Hepatic stellate cell (primary cell): ENCODE measurements around the gene SMKR1.
"Not testable (repeated sequence)": the region's sequence is repeated elsewhere in the genome, so short reads cannot be mapped to it uniquely, and the experiment has no call there.

Experiments used
- DNase-seq: peaks from one replicate; pipeline ENCODE4 v3.0.0; 2011; ENCODE audit warnings: low spot score

Gene SMKR1

DNA sequence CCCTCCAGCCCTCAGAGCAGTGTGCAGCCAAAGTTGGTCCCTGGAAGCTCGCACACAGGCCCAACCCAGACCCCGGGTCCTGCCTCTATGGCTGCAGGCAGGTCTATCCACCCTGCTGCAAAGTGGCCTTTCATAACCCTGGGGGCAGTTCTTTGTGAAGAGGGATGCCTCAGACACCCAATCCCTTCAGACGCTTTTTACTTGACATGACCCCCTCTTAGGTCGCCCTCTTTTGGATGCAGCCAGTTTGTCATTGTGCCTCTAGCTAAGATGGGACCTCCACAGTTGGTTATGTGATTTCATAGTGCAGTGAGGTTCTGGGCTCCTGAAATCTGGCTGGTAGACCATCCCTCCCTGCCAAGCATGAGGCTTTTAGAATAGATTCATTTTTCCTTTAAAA is 27.3 kb downstream of the SMKR1 start:
- DNase-seq, result no peak

DNA sequence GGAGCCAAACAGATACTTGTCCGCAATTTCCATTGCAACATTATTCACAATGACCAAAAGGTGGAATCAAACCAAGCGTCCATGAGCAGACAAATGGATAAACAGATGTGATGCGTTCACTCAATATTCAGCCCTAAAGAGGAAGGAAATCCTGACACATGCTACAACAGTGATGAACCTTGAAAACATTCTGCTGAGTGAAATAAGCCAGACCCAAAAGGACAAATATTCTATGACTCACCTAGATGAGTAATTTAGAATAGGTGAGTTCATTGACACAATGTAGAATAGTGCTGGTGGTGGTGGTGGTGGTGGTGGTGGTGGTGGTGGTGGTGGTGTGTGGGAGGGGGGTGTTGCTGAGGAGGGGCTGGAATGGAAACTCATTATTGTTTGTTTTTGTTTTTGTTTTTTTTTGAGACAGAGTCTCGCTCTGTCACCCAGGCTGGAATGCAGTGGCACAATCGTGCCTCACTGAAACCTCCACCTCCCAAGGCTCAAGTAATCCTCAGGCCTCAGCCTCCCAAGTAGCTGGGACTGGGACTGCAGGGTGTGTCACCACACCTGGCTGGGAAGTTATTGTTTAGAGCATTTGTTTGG is 28.6 kb downstream of the SMKR1 start:
- DNase-seq, result peak; percentile 30

- DNase-seq, result no peak
Observed at GRCh38 chr7:129531721-129532120, 29.4 kb downstream of the SMKR1 start.

DNA sequence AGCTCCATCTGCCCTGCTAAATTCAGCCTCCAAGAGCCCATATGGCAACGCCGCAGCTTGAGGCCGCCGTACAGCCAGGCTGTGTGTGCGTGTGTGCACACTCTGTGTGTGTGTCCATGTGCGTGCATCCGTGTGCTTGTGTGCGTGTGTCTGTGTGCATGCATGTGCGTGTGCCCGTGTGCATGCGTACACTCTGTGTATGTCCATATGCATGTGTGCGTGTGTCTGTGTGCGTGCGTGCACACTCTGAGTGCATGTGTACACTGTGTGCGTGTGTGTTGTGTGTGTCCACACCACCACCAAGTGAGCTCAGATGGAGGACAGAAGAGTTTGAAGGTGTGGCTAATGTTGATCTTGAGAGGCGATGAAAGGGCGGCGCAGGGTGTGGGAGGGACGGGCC is 30.0 kb downstream of the SMKR1 start:
- DNase-seq, result no peak

GRCh38 chr7:129534558-129535274 is 32.4 kb downstream of the SMKR1 start:
- not testable (repeated sequence) for DNase-seq

DNA sequence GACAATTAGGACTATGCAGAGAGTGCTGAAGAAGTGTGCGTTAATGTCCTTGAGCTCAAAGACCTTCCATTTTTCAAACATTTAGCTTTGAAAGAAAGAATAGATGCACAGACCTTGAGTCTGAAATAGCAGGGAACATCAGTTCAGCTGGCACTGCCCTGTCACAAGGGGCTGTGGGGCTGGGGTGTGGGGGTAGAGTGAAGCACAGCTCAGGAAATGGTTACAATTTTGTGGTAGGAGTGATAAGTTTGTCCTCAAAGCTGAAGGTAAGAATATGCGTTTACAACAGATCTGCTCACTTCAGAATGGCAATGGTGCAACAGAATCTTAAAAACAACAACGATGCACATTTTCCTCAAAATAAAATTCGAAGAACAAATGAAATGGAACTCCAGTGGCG is 33.6 kb downstream of the SMKR1 start:
- no peak for DNase-seq

- DNase-seq, result no peak
Observed at GRCh38 chr7:129536323-129536722, 34.0 kb downstream of the SMKR1 start.

DNA sequence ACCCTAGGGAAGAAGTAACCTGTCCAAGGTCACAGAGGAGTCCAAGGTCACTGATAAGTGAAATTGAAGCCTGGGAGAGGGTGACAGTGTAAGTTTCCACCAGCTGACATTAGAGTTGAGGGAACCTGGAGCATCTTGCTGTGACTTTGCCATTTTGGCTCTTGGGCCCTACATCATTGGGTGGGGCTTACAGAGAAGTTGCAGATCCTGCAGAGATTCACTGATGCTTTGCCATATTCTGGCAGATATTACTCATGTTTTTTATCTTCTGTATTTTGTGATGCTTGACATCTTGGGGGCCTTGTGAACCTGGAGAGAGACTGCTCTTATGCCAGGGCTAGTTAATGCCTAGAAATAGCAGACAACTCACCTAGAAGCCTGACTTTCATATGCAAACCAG is 36.5 kb downstream of the SMKR1 start:
- no peak for DNase-seq

DNA sequence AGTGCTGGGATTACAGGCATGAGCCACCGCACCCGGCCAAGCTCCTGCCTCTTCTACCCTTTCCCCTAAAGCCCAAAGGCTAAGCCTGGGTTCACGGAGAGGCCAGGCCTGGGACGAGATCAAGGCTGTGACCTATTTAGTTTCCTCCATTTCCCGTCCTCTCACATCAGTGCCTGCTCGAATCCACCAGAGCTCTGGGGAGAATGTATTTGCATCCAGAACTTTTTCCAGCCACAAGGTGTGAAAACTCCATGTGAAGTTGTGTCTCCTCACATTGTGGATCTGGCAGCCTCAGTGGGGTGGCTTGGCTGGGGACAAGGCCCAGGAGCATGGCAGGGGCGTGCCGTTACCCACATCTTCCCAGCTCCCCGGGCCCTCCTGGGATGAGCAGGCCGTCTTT is 38.0 kb downstream of the SMKR1 start:
- DNase-seq, result no peak

DNA sequence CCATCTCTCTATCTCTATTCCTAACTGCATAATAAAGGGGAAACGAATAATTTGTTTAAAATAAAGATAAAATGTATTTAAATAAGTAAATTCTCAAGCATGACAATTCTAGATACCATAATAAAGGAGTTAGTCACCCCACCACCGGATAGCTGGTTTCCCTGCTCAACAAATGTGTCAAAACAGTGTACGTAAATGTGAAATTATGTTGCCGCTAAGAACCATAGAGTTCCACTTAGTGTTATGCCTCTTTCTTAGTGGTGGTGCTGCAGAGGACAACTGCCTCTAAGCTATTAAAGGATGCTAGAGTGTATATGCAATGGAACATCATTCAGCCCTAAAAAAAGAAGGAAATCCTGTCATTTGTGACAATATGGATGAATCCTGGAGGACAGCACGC is 42.4 kb downstream of the SMKR1 start:
- DNase-seq, result no peak

- DNase-seq, result no peak
Observed at GRCh38 chr7:129550693-129551360, 48.5 kb downstream of the SMKR1 start.

DNA sequence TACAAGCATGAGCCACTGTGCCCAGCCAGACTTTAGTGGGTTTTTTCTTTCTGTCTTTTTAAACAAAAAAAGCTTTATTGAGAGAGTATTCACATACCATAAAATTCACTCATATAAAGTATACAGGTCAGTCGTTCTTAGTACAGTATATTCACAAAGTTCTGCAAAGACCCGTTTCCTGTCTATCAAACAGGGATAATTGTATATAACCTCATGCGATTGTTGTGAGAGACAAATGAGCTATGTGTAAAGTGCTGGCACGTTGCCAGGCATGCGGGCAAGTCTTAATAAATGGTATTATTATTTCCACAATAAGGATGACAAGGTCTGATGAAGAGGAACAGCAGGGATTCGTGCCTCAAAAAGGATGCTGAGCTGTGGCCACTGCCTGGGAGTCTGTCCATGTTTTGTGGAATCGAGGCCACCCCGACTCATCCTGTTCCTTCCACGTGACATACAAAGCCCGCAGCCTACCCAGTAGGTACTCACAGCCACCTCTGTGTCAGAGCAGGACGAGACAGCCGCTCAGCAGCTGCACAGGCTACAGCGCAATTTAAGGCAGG is 51.6 kb downstream of the SMKR1 start:
- DNase-seq, result peak; percentile 18

DNA sequence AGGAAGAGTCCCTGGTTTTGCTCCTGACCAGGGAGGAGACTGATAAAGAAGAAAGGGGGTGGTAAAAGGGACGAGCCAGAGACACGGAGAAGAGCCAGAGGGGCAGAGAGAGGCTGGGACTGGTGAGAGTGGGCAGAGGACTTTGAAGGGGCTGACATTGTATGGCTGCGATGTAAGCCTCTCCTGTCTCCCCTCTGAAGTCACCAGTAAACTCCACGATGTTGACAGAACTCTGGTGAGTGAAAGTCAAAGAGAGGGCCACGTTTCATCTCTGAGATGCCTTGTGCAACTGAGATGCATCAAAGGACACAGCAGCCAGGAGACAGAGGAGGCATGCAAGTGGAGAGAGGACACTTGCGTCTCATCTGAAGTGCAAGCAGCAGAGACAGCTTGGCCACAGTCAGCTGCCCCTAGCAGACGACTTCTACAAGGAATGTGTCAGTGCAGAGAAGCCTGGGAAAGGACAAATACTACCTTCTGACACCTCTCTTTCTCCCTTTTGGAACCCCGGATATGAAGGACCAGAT is 54.3 kb downstream of the SMKR1 start:
- DNase-seq, result no peak

DNA sequence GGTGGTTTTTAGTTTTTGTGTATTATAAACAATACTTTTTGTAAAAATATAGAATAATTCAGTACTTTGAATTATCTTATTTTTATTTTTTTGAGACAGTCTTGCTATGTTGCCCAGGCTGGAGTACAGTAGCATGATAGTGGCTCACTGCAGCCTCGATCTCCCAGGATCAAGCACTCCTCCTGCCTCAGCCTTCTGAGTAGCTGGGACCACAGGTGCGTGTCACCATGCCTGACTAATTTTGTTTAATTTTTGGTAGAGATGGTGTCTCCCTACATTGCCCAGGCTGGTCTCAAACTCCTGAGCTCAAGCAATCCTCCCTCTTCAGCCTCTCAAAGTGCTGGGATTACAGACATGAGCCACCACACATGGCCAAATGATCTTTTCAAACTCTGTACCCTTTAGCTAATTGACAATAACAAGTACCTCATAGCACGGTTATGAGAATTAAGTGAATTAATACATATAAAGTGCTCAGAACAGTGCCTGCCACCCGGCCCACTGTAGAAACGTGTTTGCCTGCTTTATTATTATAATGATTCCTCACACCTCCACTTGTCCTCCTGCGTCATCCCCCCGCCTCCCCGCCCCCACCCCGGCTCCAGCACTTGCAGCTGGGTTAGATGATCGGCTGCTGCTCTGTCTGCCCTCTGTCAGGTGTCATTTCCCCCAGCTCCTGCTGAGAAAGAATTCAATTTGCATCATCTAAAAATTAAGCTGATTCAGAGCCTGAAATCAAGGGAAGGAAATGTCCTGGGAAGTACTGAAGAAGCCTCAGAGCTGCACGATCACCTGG is 55.6 kb downstream of the SMKR1 start:
- no peak for DNase-seq

DNA sequence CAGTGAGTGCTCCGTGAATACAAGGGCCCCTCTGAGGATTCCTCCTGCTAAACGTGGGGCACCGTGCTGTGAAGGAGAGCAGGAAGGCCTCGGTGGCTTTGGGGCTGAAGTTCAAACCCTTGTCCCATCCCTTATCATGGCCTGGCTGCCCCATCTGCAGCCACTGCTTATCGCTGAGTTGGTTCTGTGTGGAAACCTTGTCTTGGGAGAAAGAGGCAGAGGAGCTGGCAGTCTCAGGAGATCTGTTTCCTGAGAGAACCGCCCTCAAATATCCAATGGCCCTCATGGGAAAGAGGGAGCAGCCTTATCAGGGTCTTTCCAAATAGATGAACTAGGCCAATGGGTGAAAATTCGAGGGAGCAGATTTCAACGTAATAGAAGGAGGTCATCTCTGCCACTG is 57.2 kb downstream of the SMKR1 start:
- DNase-seq, result no peak

- peak; percentile 20 for DNase-seq
Observed at GRCh38 chr7:129560831-129561230, 58.5 kb downstream of the SMKR1 start.

DNA sequence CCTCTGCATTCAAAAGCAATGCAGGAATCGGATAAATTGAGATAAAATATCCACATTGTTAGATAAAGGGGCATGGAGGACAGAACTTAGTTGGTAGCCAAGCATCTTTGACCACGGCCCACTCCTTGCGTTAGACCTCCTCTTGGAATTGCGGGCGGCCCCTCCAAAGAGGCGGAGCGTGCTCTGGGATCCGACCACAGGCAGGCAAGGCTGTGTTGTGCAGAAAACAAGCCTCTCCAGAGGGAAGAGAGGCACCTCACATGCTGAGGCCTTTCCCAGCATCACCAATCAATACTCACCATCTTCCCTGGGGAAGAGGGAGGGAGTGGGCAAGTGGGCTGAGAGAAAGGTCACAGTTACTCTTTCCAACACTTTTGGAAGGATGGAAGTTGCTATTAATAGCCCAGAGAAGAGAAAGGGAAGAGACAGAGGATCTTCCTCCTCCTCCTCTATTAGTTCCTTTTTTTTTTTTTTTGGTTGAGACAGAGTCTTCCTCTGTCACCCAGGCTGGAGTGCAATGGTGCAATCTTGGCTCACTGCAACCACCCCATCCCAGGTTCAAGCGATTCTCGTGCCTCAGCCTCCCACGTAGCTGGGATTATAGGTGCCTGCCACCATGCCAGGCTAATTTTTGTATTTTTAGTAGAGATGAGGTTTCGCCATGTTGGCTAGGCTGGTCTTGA is 59.5 kb downstream of the SMKR1 start:
- DNase-seq, result no peak
